GM12878 (cell line): ENCODE data around the gene IFI27L1. TPM values are rescaled to one million over a fixed set of nuclear protein-coding genes. Genes with fewer than 3 reads are reported as not detected.

Experiments
- ATAC-seq: fragments of 200-7000 bp; cut with Tn5 transposase; 3 replicates; pipeline ENCODE4 v1.9.1; 2020; ENCODE audit warnings: mild to moderate bottlenecking, moderate library complexity
- BruUV-seq: library from RNA; stranded (reverse); fragments of 400-500 nt; replicated peaks from 2 replicates; lab custom pipeline; 2021; lab: Mats Ljungman, UMichigan
- CTCF ChIA-PET: fragments of 300-600 bp; sonication (Branson Sonifier 250); formaldehyde crosslinking; extraction: SDS; loops from one replicate; lab custom pipeline; 2021; ENCODE audit warnings: inconsistent platforms; lab: Yijun Ruan, JAX
- POLR2A ChIA-PET: fragments of 350-600 bp; formaldehyde crosslinking; extraction: SDS; loops from one replicate; lab custom pipeline; 2021; ENCODE audit warnings: inconsistent platforms; lab: Charles Lee
- RAD21 ChIA-PET: fragments of 300-600 bp; sonication (Branson Sonifier 250); formaldehyde crosslinking; loops from one replicate; lab custom pipeline; 2023; ENCODE audit warnings: antibody characterized with exemption; ENCODE audit not compliant: unreplicated experiment; lab: Charles Lee
- SMC1A ChIA-PET: fragments of 300-600 bp; sonication (Branson Sonifier 250); formaldehyde crosslinking; loops from one replicate; lab custom pipeline; 2023; ENCODE audit not compliant: unreplicated experiment, uncharacterized antibody; lab: Charles Lee
- DNase-seq: peaks from one replicate; pipeline ENCODE4 v3.0.0-alpha.2; 2011; ENCODE audit warnings: low read depth, low spot score
- FAIRE-seq: peaks from 3 replicates; lab custom pipeline; 2011; peaks lifted over from hg19 to GRCh38; lab: Jason Lieb, UNC
- H2AFZ ChIP-seq: 2 replicates; pipeline ENCODE4 v1.6.0; 2011; ENCODE audit warnings: low read depth, low read length, control low read depth; ENCODE audit not compliant: control insufficient read depth
- H3K27ac ChIP-seq: 2 replicates; pipeline ENCODE4 v1.5.1; 2011; ENCODE audit warnings: control low read depth; ENCODE audit not compliant: control insufficient read depth, insufficient read depth
- H3K27me3 ChIP-seq, 2 experiments: replicated peaks in 1 of 2; 2 replicates each; pipeline versions ENCODE4 v1.6.0 to v1.6.1; 2011; ENCODE audit warnings: low read length in 1 of 2; ENCODE audit not compliant: control insufficient read depth in 2 of 2, insufficient read depth in 2 of 2
- H3K36me3 ChIP-seq, 2 experiments: 2 replicates each; pipeline ENCODE4 v1.5.1; 2011; ENCODE audit warnings: low read length in 1 of 2; ENCODE audit not compliant: control insufficient read depth in 2 of 2, insufficient read depth in 2 of 2
- H3K4me1 ChIP-seq: 2 replicates; pipeline ENCODE4 v1.6.1; 2011; ENCODE audit warnings: mild to moderate bottlenecking, low read length, moderate library complexity, mixed read lengths; ENCODE audit not compliant: control insufficient read depth, insufficient read depth
- H3K4me2 ChIP-seq: 2 replicates; pipeline ENCODE4 v1.6.0; 2011; ENCODE audit warnings: control low read depth; ENCODE audit not compliant: control insufficient read depth, insufficient read depth
- H3K4me3 ChIP-seq: fragments of 200-600 bp; sonication (generic); 2 replicates; pipeline ENCODE4 v1.5.1; 2016
- H3K79me2 ChIP-seq: 2 replicates; pipeline ENCODE4 v1.6.0; 2011; ENCODE audit warnings: low read length; ENCODE audit not compliant: control insufficient read depth, insufficient read depth
- H3K9ac ChIP-seq: 2 replicates; pipeline ENCODE4 v1.8.0; 2011; ENCODE audit warnings: low read length, control low read depth, mixed read lengths; ENCODE audit not compliant: control insufficient read depth, insufficient read depth
- H3K9me3 ChIP-seq: replicated peaks from 3 replicates; pipeline ENCODE4 v1.5.1; 2011; ENCODE audit warnings: mild to moderate bottlenecking, low read length; ENCODE audit not compliant: control insufficient read depth, insufficient read depth
- H4K20me1 ChIP-seq: 2 replicates; pipeline ENCODE4 v1.6.0; 2011; ENCODE audit not compliant: control insufficient read depth, insufficient read depth
- CTCF ChIP-seq, 3 experiments: IDR thresholded peaks in 2 of 3; conservative IDR thresholded peaks in 1 of 3; 2 replicates each; pipeline ENCODE4 v1.5.1; 2011; ENCODE audit warnings: low read depth in 3 of 3, low read length in 3 of 3, mild to moderate bottlenecking in 3 of 3, control low read depth in 2 of 3, moderate library complexity in 2 of 3, inconsistent platforms in 1 of 3, mixed read lengths in 1 of 3; ENCODE audit not compliant: control insufficient read depth in 2 of 3, insufficient read depth in 1 of 3; ENCODE audit errors: extremely low read depth in 1 of 3
- ZNF687 ChIP-seq: fragments of 450-650 bp; IDR thresholded peaks from 2 replicates; pipeline ENCODE4 v1.6.1; 2017; ENCODE audit warnings: mild to moderate bottlenecking, moderate library complexity
- WGBS: methylation state at CpG from one replicate; pipeline ENCODE4 v1.1.6; 2016; ENCODE audit warnings: low lambda C conversion rate; ENCODE audit not compliant: insufficient replicate concordance, insufficient coverage; ENCODE audit errors: missing lambda C conversion rate; 5-methylcytosine and 5-hydroxymethylcytosine counted together
- in situ Hi-C: fragments of 300-500 bp; cut with MboI; formaldehyde crosslinking; loops from 9 replicates; pipeline ENCODE4 v1.14.3; 2018; ENCODE audit warnings: mixed read lengths
- intact Hi-C: fragments of 100-400 bp; cut with micrococcal nuclease; formaldehyde crosslinking; loops from one replicate; pipeline ENCODE4 v1.14.2; 2022; ENCODE audit not compliant: unreplicated experiment
- polyA plus RNA-seq, 11 experiments: library from polyadenylated mRNA; depleted of rRNA in 4 of 11; unstranded in 6 of 11; stranded (reverse) in 5 of 11; fragments of >200 nt; fragmentation: Nextera tagmentation in 4 of 11; fragmentation: Illumina TruSeq in 1 of 11; extraction: Ambion mirVana in 4 of 11; extraction: Trizol in 1 of 11; gene quantifications; 1 replicate in 1 of 11; 2 replicates in 10 of 11; pipeline versions ENCODE4 v1.2.1 to v1.2.3, GENCODE V29; 2011 to 2016; ENCODE audit warnings: inconsistent platforms in 2 of 11, missing spikeins in 2 of 11, low read depth in 1 of 11
- total RNA-seq, 4 experiments: library from RNA; depleted of rRNA in 3 of 4; stranded (reverse); fragments of >200 nt in 3 of 4; fragmentation: Illumina TruSeq in 1 of 4; extraction: Trizol in 1 of 4; gene quantifications; 2 replicates each; pipeline versions ENCODE4 v1.2.1 to v1.2.3, GENCODE V29; 2013 to 2021

Gene IFI27L1
- total and polyA plus RNA-seq, 10 of the 15 experiments (the other 5 are each of a cell fraction or from before 2014, with no cell fraction given) = 17.4 to 38.8 (median 27.6) TPM

GRCh38 chr14:94054936-94055335 lies 26.2 kb upstream of the IFI27L1 start:
- no peak for FAIRE-seq
- Histone ChIP-seq H2AFZ (no peak overlapping the region), H3K9ac (no peak overlapping the region), H3K4me2 (no peak overlapping the region), H3K9me3 (no peaks in the 10 kb centered on the region), H3K27ac (no peak overlapping the region), H3K27me3 (no peaks in the 10 kb centered on the region), H4K20me1 (peaks cover 2% of the 10 kb centered on the region; the same call in 1 of the 2 replicates), H3K79me2 (no peaks in the 10 kb centered on the region; the same call in 1 of the 2 replicates), H3K4me3 (no peak overlapping the region), H3K4me1 (peaks cover 26% of the 10 kb centered on the region), H3K36me3 (peaks cover 51 to 56% of the 10 kb centered on the region in 2 experiments)
- intact Hi-C loops (no loop called here), in situ Hi-C loops (no loop called here)
- BruUV-seq = no TSS peak
- ATAC-seq = no peak
- ChIA-PET CTCF (interaction anchor here (0.8 to 7.1 kb wide), 2 partner anchors 19 to 24 kb away, joined by 3 to 34 read pairs; no protein-coding TSS in a partner anchor), POLR2A (no interaction called here), RAD21 (no interaction called here), SMC1A (no interaction called here)
- no peak for DNase-seq
- TF ChIP-seq ZNF687 (no peak), CTCF (IDR thresholded peaks at IDR 0.05 in 2 of 3, conservative IDR thresholded peaks at IDR 0.05 in 1 of 3; ENCODE audit: control insufficient read depth in 2 of 3, extremely low read depth in 1 of 3, insufficient read depth in 1 of 3, low read depth in 3 of 3, low read length in 3 of 3) (no peak)
- 99% methylated on average over 7 of the region's 7 CpGs for WGBS
